GM23248 (cell line): ENCODE results near the gene NTN3. TPM values are rescaled to one million over a fixed set of nuclear protein-coding genes. Genes with fewer than 3 reads are reported as not detected.

Experiments used
- DNase-seq: peaks from one replicate; pipeline ENCODE4 v3.0.0-alpha.2; 2015
- H2AFZ ChIP-seq: fragments of 200-600 bp; sonication (generic); 2 replicates; pipeline ENCODE4 v1.6.1; 2016; ENCODE audit warnings: antibody characterized with exemption
- H3F3A ChIP-seq: fragments of 200-600 bp; sonication (generic); 2 replicates; pipeline ENCODE4 v1.6.1; 2016; ENCODE audit warnings: mild to moderate bottlenecking, antibody characterized with exemption, mixed run types; ENCODE audit not compliant: insufficient read depth
- H3K27ac ChIP-seq: fragments of 200-600 bp; sonication (generic); 2 replicates; pipeline ENCODE4 v1.5.1; 2016; ENCODE audit warnings: mild to moderate bottlenecking
- H3K27me3 ChIP-seq: fragments of 200-600 bp; sonication (generic); replicated peaks from 2 replicates; pipeline ENCODE4 v1.6.1; 2016; ENCODE audit warnings: mild to moderate bottlenecking; ENCODE audit not compliant: insufficient read depth
- H3K36me3 ChIP-seq: fragments of 200-600 bp; sonication (generic); 2 replicates; pipeline ENCODE4 v1.6.1; 2016; ENCODE audit warnings: low read depth, mild to moderate bottlenecking
- H3K4me1 ChIP-seq: fragments of 200-600 bp; sonication (generic); 2 replicates; pipeline ENCODE4 v1.6.1; 2016; ENCODE audit warnings: mild to moderate bottlenecking; ENCODE audit not compliant: insufficient read depth
- H3K4me2 ChIP-seq: fragments of 200-600 bp; sonication (generic); one replicate; pipeline ENCODE4 v1.6.1; 2016; ENCODE audit warnings: mild to moderate bottlenecking; ENCODE audit not compliant: unreplicated experiment
- H3K4me3 ChIP-seq: fragments of 200-600 bp; sonication (generic); 2 replicates; pipeline ENCODE4 v1.5.1; 2016; ENCODE audit warnings: mild to moderate bottlenecking
- H3K79me2 ChIP-seq: fragments of 200-600 bp; sonication (generic); 2 replicates; pipeline ENCODE4 v1.6.1; 2016; ENCODE audit warnings: mild to moderate bottlenecking; ENCODE audit not compliant: insufficient read depth
- H3K9ac ChIP-seq: fragments of 200-600 bp; sonication (generic); 2 replicates; pipeline ENCODE4 v1.6.1; 2016; ENCODE audit warnings: mild to moderate bottlenecking
- H3K9me2 ChIP-seq: fragments of 200-600 bp; sonication (generic); 2 replicates; pipeline ENCODE4 v1.6.1; 2016; ENCODE audit warnings: mixed run types, mild to moderate bottlenecking, moderate library complexity; ENCODE audit not compliant: insufficient read depth
- H3K9me3 ChIP-seq: fragments of 200-600 bp; sonication (generic); one replicate; pipeline ENCODE4 v1.6.1; 2017; ENCODE audit warnings: low read depth
- H4K20me1 ChIP-seq: fragments of 200-600 bp; sonication (generic); 2 replicates; pipeline ENCODE4 v1.6.0; 2016; ENCODE audit not compliant: insufficient read depth
- EZH2 ChIP-seq: fragments of 200-600 bp; sonication (generic); IDR thresholded peaks from 2 replicates; pipeline ENCODE4 v1.6.1; 2018; ENCODE audit warnings: antibody characterized with exemption, mild to moderate bottlenecking; ENCODE audit not compliant: insufficient read depth, poor library complexity, severe bottlenecking
- EZH2phosphoT487 ChIP-seq: fragments of 200-600 bp; sonication (generic); IDR thresholded peaks from 2 replicates; pipeline ENCODE4 v1.6.1; 2018; ENCODE audit warnings: antibody characterized with exemption, moderate library complexity, mild to moderate bottlenecking, low read depth; ENCODE audit not compliant: insufficient read depth
- WGBS, 2 experiments: methylation state at CpG; one replicate each; pipeline ENCODE4 v1.1.6; 2015 to 2017; ENCODE audit warnings: low lambda C conversion rate in 2 of 2, low coverage in 1 of 2; ENCODE audit errors: missing lambda C conversion rate in 2 of 2; 5-methylcytosine and 5-hydroxymethylcytosine counted together
- in situ Hi-C: fragments of 300-500 bp; cut with MboI; formaldehyde crosslinking; loops from 2 replicates; pipeline ENCODE4 v1.15.0; 2020
- polyA plus RNA-seq: library from polyadenylated mRNA; unstranded; fragments of >200 nt; fragmentation: Nextera tagmentation; extraction: Ambion mirVana; gene quantifications from 2 replicates; pipeline ENCODE4 v1.2.1, GENCODE V29; 2016
- total RNA-seq: library from RNA; depleted of rRNA; stranded (reverse); fragments of >200 nt; shearing (Covaris generic); gene quantifications from 2 replicates; pipeline ENCODE4 v1.2.3, GENCODE V29; 2014

The NTN3 gene
- total and polyA plus RNA-seq, 2 experiments from 2014 or later = not detected

DNA sequence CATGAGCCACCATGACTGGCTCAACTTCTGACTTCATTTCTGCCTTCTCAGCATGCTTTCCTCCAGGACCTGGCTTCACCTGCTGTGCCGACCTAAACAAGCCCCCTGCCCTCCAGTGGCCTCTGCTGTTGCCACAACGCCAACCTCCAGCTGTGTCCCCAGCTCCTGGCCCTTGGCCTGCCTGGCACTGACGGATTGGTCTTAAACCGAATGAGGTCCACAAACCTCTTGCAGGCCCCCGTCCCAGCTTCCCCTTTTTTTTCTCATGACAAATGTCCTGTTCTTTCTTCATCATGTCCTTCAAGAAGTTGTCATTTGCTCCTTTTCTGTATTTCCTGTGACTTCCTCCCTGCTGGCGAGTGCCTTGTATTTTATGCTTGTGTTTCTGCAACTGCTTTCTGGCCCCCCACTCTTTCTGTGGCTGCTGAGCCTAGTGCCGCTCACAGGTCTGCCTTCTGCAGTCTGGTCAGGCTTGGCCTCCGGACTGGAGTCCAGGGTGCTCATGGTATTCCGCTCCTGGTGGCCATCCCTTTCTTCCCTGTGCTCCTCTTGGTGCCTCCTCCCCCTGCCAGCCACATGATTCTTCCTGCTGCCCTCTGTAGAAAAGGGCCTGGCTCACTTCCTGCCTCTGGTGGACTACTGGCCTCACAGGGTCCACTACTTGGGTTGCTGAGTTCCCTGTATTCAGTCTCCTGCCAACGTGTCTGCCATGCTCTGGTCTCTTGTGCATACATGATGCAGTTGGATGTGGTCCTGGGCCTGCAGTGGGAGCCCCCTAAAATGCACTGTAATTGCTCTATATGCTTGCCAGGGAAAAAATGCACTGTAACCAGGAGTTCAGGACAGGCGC lies 45.5 kb downstream of the NTN3 start:
- H3K4me2 ChIP-seq = peak overlapping the region; percentile 88
- H3K4me3 ChIP-seq = no peak overlapping the region
- 62 to 63% methylated on average over 11 of the region's 11 CpGs for WGBS, 2 experiments
- H3K27me3 ChIP-seq = no peaks in the 10 kb centered on the region
- peaks cover 6% of the 10 kb centered on the region; the same call in 1 of the 2 replicates for H4K20me1 ChIP-seq
- H3K9me2 ChIP-seq = no peaks in the 10 kb centered on the region
- peaks cover 12% of the 10 kb centered on the region for H3F3A ChIP-seq
- peak; percentile 47 for DNase-seq
- peaks cover 35% of the 10 kb centered on the region for H3K4me1 ChIP-seq
- H2AFZ ChIP-seq = no peak overlapping the region
- H3K27ac ChIP-seq = 0 out of 2 replicates have a peak overlapping the region, but pooled peaks have one; percentile 85
- H3K36me3 ChIP-seq = no peaks in the 10 kb centered on the region
- peaks cover 65% of the 10 kb centered on the region for H3K79me2 ChIP-seq
- no peaks in the 10 kb centered on the region for H3K9me3 ChIP-seq
- peak overlapping the region; percentile 98 for H3K9ac ChIP-seq
- TF ChIP-seq EZH2 = no peak
- TF ChIP-seq EZH2phosphoT487 = no peak
- in situ Hi-C loops = no loop called here

DNA sequence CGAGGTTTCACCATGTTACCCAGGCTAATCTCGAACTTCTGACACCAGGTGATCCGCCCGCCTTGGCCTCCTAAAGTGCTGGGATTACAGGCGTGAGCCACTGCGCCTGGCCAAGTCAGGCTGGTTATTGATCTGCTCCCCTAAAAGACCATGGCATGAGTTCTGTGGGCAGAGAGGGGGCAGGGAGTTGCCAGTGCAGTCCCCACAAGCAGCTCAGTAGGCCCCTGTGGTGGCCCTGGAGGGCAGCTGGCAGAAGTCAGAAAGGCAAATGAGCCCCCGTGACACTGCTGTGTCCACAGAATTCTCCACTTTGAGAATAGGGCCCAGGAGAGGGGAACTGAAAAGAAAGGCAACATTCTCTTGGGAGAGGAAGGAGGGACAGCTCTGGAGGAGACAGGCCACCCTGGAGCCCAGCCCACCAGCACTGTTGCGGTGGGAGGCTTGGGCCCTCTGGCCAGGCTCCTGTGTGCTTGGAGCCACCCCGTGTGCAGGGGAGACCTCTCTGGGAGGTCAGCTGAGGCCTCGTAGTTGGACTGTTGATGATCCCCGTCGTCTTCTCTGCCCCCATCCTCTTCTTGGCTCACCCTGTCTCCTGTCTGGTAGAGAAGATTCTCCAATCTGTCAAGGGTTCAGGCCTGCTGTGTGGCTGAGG lies 47.0 kb downstream of the NTN3 start:
- DNase-seq = no peak
- Histone ChIP-seq H3K9me2 (no peaks in the 10 kb centered on the region), H4K20me1 (peaks cover 6% of the 10 kb centered on the region; the same call in 1 of the 2 replicates), H3K9me3 (no peaks in the 10 kb centered on the region), H2AFZ (no peak overlapping the region), H3F3A (peaks cover 10% of the 10 kb centered on the region), H3K4me1 (peaks cover 35% of the 10 kb centered on the region), H3K4me2 (no peak overlapping the region), H3K79me2 (peaks cover 80% of the 10 kb centered on the region), H3K36me3 (peaks cover 3% of the 10 kb centered on the region; the same call in 1 of the 2 replicates), H3K27ac (0 out of 2 replicates have a peak overlapping the region, but pooled peaks have one; percentile 2), H3K27me3 (no peaks in the 10 kb centered on the region), H3K4me3 (no peak overlapping the region), H3K9ac (no peak overlapping the region; the same call in 1 of the 2 replicates)
- 75 to 77% methylated on average over 11 to 12 of the region's 12 CpGs for WGBS, 2 experiments
- in situ Hi-C loops = no loop called here
- TF ChIP-seq EZH2phosphoT487 = no peak
- TF ChIP-seq EZH2 = no peak

DNA sequence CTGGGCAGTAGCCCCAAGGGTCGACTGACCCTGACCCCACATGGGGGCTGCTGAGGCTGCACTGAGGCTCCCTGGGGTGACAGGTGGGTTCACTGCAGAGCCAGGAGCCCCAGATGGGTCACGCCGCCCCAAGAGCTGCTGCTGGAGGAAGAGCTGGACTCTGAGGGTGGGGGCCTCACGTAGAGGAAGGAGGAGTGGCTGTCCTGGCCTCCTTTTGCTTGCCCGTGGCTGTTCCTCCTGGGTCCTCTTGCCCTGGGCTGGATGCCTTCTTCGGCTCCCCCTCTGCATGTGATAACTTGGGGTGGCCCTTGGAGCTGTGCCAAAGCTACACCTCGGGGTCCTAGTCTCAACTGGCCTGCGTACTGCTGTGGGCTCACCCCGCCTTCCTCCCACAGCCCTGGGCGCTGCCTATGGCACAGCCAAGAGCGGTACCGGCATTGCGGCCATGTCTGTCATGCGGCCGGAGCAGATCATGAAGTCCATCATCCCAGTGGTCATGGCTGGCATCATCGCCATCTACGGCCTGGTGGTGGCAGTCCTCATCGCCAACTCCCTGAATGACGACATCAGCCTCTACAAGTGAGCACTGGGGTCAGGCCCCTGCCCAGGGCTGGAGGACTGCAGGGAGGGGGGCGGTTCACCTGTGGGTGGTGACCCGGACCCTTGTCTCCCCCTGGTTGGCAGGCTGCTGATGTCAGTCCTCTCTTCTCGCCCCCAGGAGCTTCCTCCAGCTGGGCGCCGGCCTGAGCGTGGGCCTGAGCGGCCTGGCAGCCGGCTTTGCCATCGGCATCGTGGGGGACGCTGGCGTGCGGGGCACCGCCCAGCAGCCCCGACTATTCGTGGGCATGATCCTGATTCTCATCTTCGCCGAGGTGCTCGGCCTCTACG lies 48.0 kb downstream of the NTN3 start:
- Histone ChIP-seq H3K36me3 (peaks cover 5% of the 10 kb centered on the region; the same call in 1 of the 2 replicates), H4K20me1 (peaks cover 6% of the 10 kb centered on the region; the same call in 1 of the 2 replicates), H3K27me3 (no peaks in the 10 kb centered on the region), H3K4me2 (no peak overlapping the region), H3K27ac (peak overlapping the region; percentile 67), H2AFZ (no peak overlapping the region), H3K9ac (peak overlapping the region; percentile 87), H3K4me3 (peak overlapping the region; percentile 40; the same call in 1 of the 2 replicates), H3K79me2 (peaks cover 89% of the 10 kb centered on the region), H3K9me3 (no peaks in the 10 kb centered on the region), H3K4me1 (peaks cover 35% of the 10 kb centered on the region), H3K9me2 (no peaks in the 10 kb centered on the region), H3F3A (peaks cover 8% of the 10 kb centered on the region)
- 78 to 79% methylated on average over 29 to 39 of the region's 39 CpGs for WGBS, 2 experiments
- TF ChIP-seq EZH2phosphoT487 (no peak), EZH2 (no peak)
- in situ Hi-C loops = no loop called here
- DNase-seq = peak; percentile 40

GRCh38 chr16:2519711-2520080 lies 48.6 kb downstream of the NTN3 start:
- Histone ChIP-seq H2AFZ (no peak overlapping the region), H3K79me2 (peaks cover 91% of the 10 kb centered on the region), H3K27me3 (no peaks in the 10 kb centered on the region), H3K9me2 (no peaks in the 10 kb centered on the region), H3K4me1 (peaks cover 35% of the 10 kb centered on the region), H3F3A (peaks cover 8% of the 10 kb centered on the region), H3K9me3 (no peaks in the 10 kb centered on the region), H3K4me2 (no peak overlapping the region), H4K20me1 (peaks cover 6% of the 10 kb centered on the region; the same call in 1 of the 2 replicates), H3K4me3 (peak overlapping the region; percentile 40; the same call in 1 of the 2 replicates), H3K27ac (peak overlapping the region; percentile 67), H3K9ac (peak overlapping the region; percentile 87), H3K36me3 (peaks cover 10% of the 10 kb centered on the region; the same call in 1 of the 2 replicates)
- in situ Hi-C loops = no loop called here
- WGBS, 2 experiments = 10 to 20% methylated on average over 15 to 22 of the region's 22 CpGs
- DNase-seq = no peak
- no peak for TF ChIP-seq EZH2phosphoT487
- TF ChIP-seq EZH2 = no peak
